8988T (cell line): ENCODE results near the gene INAVA.
"Not testable (repeated sequence)": the region's sequence is repeated elsewhere in the genome, so short reads cannot be mapped to it uniquely, and the experiment has no call there.

Experiments used
- DNase-seq: peaks from one replicate; pipeline ENCODE4 v3.0.0; 2011

The INAVA gene

DNA sequence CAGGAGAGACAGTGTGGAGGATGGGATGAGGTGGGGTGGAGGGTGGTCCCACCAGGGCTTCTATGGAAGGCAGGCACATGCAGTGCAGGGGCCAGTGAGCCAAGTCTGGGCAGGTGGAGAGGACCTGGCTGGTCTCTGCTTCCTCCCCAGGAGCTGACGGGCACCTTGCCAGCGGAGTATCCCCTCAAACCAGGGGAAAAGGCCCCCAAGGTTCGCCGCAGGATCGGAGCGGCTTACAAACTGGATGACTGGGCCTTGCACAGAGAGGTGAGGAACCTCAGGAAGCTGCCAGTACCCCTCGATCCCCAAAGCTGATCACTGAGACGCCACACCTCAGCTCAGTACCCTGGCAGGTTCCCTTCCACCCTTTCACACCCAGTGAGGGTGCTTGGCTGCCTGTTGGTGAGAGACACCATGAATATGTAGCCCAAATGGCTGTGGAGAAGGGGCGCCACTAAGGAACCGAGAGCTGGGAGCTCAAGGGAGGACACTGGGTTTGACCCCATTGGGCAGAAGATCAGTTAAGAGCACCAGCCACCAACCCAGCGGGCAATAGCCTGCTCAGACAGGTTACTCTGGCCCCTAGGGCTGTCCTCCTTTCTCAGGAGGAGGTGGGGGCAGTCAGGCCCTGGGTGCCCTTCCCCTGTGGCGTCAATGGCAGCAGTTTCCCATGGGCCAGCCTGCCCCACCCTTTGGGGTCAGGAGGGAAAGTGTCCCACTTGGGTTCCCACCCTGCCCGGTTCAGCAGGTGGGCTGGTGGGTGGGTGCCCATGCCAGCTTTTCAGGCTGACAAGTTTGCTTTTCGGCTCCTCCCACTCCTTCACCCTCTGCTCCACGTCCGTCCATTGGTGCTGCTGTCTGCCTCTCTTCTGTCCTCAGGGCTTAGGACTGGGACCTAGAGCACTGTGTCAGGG, 5.5 kb downstream of the INAVA start:
- no peak for DNase-seq

DNA sequence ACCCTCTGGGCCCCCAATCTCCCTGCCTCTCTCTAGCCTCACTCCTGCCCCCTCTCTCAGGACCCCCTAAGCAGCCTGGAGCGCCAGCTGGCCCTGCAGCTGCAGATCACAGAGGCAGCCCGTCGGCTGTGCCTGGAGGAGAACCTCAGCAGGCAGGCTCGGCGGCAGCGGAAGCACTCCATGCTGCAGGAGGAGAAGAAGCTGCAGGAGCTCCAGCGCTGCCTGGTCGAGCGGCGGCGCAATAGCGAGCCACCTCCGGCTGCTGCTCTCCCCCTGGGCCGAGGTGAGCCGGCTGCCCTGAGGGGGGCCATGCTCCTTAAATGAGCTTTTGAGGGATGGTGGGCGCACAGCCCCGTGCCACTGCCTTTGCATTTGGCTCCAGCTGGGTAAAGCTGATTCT, 6.2 kb downstream of the INAVA start:
- DNase-seq: no peak

DNA sequence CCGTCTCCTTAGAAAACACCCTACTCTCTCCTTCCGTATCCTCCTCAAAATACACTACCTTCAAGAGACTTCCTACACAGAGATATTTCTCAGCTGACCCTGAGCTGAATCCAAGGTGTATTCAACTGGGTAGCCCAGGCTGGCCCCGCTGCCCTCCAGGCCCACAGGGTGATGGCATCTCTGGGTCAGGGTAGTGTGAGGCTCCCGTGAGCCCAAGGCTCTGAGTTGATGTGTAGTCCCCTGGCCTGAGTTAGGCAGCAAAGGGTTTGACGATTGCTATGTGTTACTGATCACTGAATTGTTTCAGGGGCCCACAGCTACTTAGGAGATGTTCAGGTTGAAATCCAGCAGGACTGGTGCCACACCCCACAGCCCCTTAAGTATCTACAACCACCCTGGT, 6.7 kb downstream of the INAVA start:
- no peak for DNase-seq

DNA sequence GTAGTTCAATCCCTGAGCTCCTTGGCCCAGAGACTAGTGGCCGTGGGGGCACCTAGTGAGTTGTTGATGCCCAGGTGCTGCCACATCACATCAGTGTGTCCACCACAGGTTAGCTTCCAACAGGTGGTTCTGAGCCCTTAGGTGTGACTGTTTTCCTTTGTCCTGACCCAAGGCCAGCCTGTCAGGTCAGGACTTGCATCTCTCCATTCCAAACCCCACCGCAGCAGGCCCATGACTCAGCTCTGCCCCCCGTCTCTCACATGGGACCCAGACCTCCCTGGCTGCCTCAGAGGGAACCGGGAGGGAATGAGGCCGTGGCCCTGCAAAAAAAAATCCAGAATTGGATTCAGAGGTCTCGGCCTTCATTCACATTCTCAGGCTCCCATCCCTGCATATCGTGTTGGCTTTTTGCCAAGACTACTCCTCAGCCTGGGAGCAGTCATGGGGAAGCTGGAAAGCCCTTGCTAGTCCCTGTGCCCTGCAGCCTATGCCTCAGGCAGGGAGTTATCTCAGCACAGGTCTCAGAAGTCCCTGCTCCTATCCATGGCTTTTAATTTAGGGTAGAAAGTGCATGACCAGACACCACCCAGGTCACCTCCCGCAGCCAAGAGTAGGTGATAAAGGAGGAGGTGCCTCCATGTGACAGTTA, 7.2 kb downstream of the INAVA start:
- no peak for DNase-seq

DNA sequence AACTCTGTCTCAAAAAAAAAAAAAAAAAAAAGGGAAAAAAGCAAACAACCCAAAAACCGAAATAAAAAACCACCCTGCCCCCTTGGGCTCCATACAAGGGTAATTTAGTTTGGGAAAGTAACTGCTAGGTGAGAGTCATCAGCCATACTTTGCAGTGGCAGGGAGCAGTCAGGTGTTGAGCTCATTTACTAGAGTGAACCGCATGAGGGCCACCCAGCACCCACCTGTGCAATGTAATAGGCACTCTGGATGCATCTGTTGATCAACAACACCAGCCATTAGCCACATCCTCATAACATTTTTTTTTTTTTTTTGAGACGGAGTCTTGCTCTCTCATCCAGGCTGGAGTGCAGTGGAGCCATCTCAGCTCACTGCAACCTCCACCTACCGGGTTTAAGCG, 9.1 kb downstream of the INAVA start:
- DNase-seq: no peak

DNA sequence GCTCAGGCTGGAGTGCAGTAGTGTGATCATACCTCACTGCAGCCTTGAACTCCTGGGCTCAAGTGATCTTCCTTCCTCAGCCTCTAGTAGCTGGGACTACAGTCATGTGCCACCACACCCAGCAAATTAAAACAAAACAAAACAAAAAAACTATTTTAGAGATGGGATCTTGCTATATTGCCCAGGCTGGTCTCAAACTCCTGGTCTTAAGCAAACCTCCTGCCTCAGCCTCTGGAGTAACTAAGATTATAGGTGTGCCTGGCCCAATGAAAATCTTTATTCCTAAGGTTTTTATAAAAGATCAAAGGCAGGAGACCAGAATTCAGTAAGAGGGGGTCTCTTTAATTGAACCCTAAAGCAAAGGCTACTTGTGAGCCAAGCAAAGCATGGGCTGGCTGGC, 10.1 kb downstream of the INAVA start:
- DNase-seq: no peak

DNA sequence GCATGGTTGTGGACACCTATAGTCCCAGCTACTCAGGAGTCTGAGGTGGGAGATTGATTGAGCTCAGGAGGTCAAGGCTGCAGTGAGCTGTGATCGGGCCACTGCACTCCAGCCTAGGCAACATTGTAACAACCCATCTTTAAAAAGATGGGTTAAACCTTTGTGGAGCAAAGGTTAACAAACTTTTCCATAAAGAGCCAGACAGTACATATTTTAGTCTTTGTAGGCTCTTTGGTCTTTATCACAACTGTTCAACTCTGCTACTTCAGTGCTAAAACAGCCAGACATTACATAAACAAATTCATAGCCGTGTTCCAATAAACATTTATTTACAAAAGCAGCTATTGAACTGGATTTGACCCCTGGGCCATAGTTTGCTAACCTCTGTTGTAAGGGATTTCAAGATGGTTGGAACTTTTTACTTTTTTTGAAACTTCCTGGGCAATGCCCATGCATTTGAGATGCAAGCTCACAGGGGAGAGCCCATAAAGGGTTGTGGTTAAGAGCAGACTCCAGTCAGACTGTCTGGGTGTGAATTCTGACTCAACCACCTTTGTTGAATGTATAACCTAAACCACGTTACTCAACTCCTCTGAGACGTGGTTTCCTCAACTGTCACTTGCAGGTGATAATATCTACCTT, 10.8 kb downstream of the INAVA start:
- DNase-seq: no peak

DNA sequence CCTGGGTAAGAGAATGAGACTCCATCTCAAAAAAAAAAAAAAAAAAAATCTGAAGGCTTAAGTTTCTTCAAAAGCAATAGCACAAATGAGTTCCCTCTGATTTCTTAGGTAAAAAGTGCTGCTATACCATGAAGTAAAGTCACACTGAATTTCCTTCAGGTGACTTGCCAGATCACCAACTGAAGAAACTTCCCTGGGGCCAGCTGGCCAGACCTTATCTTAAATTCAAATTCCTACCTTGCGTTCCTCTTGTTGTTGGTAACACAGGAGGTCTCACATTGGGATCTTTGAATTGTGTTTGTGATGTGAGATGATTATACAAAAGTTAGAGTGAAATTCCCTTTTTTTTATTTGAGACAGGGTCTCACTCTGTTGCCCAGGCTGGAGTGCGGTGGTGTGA, 11.8 kb downstream of the INAVA start:
- DNase-seq: no peak

DNA sequence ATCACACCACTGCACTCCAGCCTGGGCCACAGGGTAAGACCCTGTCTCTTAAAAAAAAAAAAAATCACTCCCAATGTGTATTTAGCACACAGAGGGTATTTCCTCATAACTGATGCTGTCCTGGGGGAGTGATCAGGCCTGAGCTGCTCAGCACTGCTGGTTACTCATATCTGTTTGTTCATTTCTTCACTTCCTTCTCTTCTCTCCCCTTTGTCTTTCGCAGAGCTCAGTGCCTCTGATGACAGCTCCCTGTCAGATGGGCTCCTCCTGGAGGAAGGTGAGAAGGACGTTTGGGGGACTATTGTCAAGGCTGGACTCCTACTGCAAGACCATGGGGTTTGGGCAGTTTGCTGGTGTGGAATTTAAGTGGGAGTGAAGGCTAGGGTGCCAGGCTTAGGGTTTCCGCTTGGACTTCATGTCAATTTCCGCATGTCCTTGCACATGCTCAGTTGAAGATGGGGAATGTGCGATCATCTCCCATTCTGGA, 13.0 kb downstream of the INAVA start:
- no peak for DNase-seq

DNA sequence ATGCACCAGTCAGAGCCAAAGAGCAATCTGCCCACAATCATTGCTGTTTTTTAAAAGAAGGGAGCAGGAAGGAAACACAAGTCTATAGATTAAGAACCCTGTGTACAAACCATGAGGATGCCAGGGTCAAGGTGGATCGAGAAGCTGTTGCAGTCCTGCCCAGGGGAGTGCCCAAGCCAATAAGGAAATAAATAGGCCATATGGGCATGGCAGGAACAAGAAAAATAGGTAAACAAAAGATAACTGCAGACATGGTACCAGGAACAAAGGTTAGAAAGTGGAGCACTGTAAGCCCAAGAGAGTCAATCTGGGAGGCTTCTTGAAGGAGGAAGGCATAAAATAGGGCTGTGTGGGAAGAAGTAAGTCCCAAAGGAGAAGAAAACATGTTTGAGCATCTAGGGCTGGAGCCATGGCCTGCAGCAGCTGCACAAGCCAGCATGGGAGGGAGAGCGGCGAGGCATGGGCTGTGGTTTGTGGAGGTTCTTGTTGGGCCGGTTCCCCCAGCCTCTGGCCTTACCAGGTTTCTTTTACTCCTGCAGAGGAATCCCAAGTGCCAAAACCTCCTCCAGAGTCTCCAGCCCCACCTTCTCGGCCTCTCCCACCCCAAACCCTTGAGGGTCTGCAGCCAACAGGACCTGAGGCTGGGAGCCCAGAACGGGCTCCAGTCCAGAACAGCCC, 13.6 kb downstream of the INAVA start:
- DNase-seq: no peak

DNA sequence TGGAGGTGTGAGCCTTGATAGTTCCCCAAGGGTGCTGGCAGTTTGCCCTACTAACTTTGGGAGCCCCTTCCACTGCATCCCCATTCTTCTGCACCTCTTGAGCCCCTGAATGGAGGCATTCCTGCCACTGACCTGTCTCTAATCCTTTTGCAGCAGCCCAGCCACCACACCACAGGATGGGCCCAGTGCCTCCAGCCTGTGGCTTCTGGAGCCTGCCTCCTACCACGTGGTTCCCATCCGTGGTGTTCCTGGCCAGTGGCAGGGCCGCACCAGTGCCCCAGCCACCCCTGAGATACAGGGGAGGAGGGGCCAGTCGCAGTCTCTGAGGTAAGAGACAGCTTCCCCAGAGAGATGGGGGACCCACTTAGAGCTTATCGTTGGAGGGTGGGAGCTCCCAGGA, 14.4 kb downstream of the INAVA start:
- DNase-seq: no peak

DNA sequence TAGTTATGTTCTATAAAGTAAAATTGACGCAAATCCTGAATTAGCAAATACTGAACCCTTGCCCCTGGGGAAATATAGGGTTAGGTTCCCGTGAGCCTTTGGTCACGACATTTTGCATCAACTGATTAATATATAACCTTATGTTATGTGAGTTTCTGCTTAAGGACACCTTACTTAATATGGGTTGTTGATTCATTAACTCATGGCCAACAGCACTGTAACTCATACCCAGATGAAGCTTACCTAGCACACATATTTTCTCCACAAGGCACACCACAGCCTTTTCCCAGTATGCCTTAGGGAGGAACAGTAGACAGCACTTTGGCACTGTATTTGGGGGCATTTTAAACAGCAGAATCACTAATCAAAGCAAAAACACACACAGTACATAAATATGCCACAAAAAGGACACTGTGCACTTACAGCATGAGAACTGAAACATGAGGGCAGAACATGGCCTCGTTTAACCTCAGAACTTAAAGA, 15.1 kb downstream of the INAVA start:
- no peak for DNase-seq

DNA sequence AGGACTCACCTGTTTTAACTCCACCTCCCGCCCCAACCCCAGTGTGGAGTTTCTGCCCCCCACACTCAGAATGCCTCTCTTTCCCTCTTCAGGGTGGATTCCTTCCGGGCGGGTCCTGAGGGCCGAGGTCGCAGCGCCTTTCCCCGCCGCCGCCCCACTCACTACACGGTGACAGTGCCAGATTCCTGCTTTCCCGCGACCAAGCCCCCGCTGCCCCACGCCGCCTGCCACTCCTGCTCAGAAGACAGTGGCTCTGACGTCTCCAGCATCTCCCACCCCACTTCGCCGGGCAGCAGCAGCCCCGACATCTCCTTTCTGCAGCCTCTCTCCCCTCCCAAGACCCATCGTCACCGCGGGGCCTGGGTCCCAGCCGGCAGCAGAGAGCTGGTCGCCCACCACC, 16.7 kb downstream of the INAVA start:
- DNase-seq: no peak

DNA sequence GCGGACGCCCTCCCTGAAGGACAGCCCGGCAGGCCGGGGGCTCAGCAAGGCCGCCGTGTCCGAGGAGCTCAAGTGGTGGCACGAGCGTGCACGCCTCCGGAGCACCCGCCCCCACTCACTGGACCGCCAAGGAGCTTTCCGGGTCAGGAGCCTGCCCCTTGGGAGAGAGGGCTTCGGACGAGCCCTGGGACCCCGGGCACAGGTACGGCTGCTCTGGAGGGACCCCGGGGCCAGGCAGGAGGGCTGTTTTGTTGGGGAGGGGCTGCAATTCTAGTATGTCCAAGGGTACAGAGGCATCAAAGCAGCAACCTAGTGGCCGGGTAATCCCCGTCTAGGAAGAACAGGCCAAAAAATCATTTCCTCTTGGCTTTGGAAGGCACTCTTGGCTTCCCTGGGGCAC, 17.2 kb downstream of the INAVA start:
- DNase-seq: not testable (repeated sequence)

DNA sequence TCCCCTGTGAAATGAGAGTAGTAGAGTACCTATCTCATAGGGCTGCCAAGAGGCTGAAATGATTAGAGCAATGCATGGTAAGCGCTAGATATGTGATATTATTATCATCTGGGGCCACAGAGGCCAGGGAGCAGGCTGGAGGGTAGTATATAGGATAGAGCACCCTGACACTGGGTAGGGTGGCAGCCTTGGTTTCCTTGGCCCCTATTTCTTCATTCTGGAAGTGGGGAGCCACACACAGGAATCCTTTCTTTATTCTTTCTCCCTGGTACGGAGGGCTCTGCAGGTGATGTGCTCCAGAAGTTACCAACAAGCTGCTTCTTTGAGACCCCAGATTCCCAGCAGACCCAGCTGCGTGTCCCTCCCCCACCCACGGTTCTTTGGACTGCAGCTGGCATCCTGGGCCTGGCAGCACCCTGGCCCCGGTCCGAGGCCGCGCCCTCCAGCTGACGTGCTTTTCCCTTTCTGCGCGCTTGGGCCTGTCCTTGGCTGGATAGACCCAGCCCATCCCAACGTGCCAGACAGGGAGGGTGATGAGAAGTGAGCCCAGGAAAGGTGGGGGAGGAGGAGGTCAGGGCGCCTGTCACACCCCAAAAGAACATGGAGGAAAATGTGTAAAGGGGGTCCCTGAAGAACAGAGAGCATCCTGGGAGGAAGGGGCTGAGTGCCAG, 18.2 kb downstream of the INAVA start:
- no peak for DNase-seq

DNA sequence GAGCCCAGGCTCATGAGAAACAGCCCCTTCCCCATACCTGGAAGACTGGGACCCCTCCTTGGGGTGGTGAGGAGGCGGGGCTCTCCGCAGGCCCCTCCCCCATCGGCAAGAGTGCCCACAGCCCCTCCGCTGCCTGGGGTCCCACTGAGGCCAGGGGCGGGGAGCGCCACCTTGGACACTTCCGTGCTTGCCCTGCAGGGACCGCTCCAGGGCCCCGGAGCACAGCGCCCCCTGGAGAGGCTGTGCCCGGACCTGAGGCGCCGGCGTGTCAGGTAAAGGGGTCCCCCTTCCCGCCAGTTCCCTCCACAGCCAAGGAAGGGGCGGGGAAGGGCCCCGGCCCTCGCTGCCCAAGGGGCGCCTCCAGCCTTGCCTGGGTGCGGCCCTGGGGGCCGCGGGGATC, 21.5 kb downstream of the INAVA start:
- no peak for DNase-seq

DNA sequence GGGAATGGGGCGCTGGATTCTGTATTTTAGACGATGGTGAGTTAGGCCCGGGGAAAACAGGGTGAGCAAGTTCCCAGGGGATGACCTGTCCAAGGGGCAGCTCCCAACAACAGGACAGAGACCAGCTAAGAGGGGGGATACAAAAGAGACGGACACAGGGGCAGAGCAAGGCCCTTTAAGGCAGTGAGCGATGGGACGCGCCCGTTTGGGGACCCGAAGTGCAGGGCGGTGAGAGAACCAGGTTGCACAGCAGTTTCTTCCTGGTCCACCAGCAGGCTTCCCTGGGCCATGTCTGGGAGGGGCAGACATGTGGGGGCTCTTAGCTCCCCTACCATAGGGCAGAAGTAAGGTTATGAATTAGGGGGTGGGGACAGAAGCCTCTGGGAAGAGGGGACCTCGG, 22.0 kb downstream of the INAVA start:
- DNase-seq: no peak

DNA sequence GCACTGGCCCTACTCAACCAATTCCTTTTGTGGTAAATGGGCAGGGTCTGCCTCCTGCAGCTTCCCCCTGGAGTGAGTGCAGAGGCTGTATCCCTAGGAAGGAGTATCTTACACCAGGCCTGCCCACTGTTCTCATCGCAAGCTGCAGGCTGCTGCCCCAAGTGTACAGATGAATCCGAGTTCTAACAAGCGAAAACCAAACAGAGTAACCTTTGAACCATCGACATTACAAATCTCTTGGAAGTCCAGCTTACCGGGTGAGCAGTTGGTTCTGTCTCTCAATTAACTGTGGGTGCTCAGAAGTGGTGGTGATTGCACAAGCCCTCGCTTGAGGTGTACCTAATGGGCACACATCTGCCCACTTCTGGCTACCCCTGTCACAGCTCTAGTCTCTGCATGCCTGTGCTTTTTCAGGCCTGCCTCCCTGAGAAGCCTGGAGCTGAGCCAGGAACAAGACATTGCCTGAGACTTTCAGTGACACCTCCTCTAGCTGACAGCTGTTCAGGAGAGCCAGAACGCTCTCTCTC, 22.7 kb downstream of the INAVA start:
- no peak for DNase-seq

DNA sequence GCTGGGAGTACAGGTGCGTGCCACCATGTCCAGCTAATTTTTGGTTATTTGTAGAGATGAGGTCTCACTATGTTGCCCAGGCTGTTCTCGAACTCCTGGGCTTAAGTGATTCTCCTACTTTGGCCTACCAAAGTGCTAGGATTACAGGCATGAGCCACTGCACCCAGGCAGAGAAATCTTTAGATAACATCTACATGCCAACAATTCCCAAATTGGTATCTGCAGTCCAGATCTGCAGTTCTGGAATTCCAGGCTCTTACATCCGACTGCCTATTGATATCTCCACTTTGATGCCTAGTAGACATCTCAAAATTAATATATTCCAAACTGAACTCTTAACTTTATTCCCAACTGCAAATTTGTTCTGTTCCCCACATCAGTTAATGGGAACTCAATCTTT, 23.3 kb downstream of the INAVA start:
- DNase-seq: no peak

DNA sequence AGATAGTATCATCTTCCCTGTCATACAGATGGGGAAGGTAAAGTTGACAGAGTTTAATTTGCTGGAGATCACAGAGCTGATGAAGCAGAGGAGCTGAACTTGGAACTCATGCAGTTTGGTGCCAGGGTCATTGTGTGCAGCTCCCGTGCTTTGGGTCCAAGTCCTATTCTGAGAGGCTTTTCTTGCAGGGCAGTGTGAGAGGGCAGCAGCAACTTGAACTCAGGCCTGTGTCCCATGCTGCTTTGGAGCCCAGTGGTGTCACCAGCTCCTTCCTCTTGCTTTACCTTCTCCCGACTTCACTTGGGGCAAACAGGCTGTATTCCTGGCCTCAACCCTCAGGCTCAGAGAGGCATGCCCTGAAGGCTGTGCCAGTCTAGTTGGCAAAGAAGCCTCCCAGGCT, 24.7 kb downstream of the INAVA start:
- DNase-seq: no peak

DNA sequence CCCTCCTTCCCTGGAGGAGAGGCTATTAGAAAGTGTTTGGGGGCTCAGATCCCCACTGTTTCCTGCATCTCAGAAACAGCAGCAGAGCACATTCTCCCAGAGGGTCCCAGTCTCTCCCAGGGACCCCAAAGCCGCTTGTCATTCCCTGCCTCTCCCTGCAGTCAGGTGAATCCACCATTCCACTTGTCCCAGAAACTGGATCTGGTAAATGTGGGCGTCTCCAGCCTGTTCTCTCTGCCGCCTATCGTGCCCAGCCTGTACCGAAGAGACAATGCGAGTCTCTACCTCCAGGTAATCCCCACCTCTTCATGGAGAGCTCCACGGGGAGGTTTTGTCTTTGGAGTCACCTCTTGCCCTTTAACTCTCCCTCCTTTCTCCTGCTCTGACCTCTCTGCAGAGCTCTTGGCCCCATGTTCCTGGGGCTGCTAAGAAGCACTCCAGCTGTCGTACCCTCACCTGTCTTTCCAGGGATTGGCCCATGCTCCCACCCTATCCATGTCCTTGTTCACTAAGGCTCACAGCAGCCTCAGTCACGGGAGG, 26.9 kb downstream of the INAVA start:
- DNase-seq: no peak

DNA sequence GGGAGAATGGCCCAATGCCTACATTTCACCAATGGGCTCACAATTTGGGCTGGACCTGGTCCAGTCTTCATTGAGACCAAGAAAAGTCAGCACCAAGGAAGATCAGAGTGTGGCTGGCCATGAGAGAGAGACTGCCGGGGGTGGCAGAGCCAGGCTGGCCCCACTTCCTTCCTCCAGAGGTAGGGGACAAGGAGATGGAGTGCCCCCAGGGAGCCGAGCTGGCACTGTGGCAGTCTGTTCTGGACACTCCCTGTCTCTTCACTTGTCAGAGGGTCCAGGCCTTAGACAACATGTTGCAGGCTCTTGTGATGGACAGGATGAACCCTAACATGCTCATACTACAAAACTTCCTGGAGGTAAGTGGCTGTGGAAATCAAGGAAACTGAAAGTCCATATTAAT, 27.7 kb downstream of the INAVA start:
- DNase-seq: no peak
